ENCODE data around the gene HEXIM2. TPM values are rescaled to one million over a fixed set of nuclear protein-coding genes. Genes with fewer than 3 reads are reported as not detected.

The HEXIM2 gene
- total and polyA plus RNA-seq, 2 of the 4 experiments (the other 2 are of a cell fraction): 4.5 to 6.1 TPM

- H2BK20ac ChIP-seq (ENCODE audit: low read depth, low read length): peak overlapping the region; percentile 26; the same call in 1 of the 2 replicates
- no peak overlapping the region for H3K4me3 ChIP-seq (ENCODE audit: insufficient read depth, low read depth, low read length)
- H3K4me2 ChIP-seq (ENCODE audit: low read depth, low read length): no peak overlapping the region
- no peak overlapping the region for H3K9ac ChIP-seq (ENCODE audit: low read depth, low read length)
- ChIA-PET POLR2A (ENCODE audit: unreplicated experiment) (no interaction called here), CTCF (interaction anchor here (0.6 to 2.1 kb wide), 3 partner anchors 11 to 69 kb away, joined by 4 to 10 read pairs (median 5); partner anchors contain the start of gene ACBD4)
- WGBS, 2 experiments (ENCODE audit: extremely low coverage in 2 of 2, insufficient read length in 1 of 2): 97% methylated on average over 9 of the region's 10 CpGs; no CpG with 5 or more reads in 1 of the 2 experiments
- peak overlapping the region; percentile 65; the same call in 1 of the 2 replicates for H2BK120ac ChIP-seq (ENCODE audit: low read depth, low read length)
- peaks cover under 1 to 38% of the 10 kb centered on the region in 2 experiments; a peak in 2 of 4 replicates for H3K79me1 ChIP-seq (ENCODE audit: low read depth in 1 of 2, low read length in 2 of 2)
- H3K27ac ChIP-seq (ENCODE audit: insufficient read depth, low read length): peak overlapping the region; percentile 10; the same call in 1 of the 2 replicates
- no peak overlapping the region; the same call in 1 of the 2 replicates for H3K56ac ChIP-seq (ENCODE audit: extremely low read depth, insufficient read depth, low read length)
- H3K18ac ChIP-seq (ENCODE audit: low read depth, low read length): peak overlapping the region; percentile 26; the same call in 1 of the 2 replicates
- ATAC-seq (ENCODE audit: low read depth): no peak
- peak overlapping the region; percentile 96 for H4K5ac ChIP-seq (ENCODE audit: low read depth, low read length)
- BruUV-seq (replicated peaks): no TSS peak
- peak overlapping the region; percentile 66 for H3K14ac ChIP-seq (replicated peaks; ENCODE audit: low read depth, low read length)
- peak overlapping the region; percentile 93 for H2BK5ac ChIP-seq (ENCODE audit: low read depth, low read length, poor library complexity, severe bottlenecking)
- H3K9me1 ChIP-seq (ENCODE audit: insufficient read depth, low read length): peaks cover 14% of the 10 kb centered on the region
- DNase-seq: no peak
- H4K20me1 ChIP-seq (ENCODE audit: insufficient read depth, low read length): peaks cover 28% of the 10 kb centered on the region
- peak overlapping the region; percentile 99 for H3K4ac ChIP-seq (ENCODE audit: low read depth, low read length)
- 0 out of 3 replicates have a peak overlapping the region, but pooled peaks have one; percentile 52 for H2BK15ac ChIP-seq (ENCODE audit: low read depth, low read length)
- in situ Hi-C loops (cut with MboI; ENCODE audit: low sequenced_read_pairs) (no loop called here), dilution Hi-C loops (cut with HindIII; ENCODE audit: low sequenced_read_pairs, unreplicated experiment) (no loop called here), intact Hi-C loops (cut with micrococcal nuclease) (no loop called here)
- H2AK9ac ChIP-seq (replicated peaks; ENCODE audit: low read depth, low read length, poor library complexity): peak overlapping the region; percentile 81
- H2AK5ac ChIP-seq (ENCODE audit: low read depth, low read length): peak overlapping the region; percentile 61
- H3K9me3 ChIP-seq (ENCODE audit: control insufficient read depth, insufficient read depth, low read length): no peaks in the 10 kb centered on the region
- H2AFZ ChIP-seq (replicated peaks; ENCODE audit: low read length, poor library complexity): no peak overlapping the region
- no peak overlapping the region; the same call in 1 of the 2 replicates for H3K23ac ChIP-seq (ENCODE audit: low read depth, low read length)
- H3K4me1 ChIP-seq (ENCODE audit: control insufficient read depth, insufficient read depth, low read length): peaks cover 14% of the 10 kb centered on the region
- TF ChIP-seq FOS (IDR thresholded peaks at IDR 0.05; ENCODE audit: low read depth, low read length): no peak
- TF ChIP-seq RAD21 (IDR thresholded peaks at IDR 0.05; ENCODE audit: low read length): no peak
- no peak for TF ChIP-seq POLR2A (IDR thresholded peaks at IDR 0.05; ENCODE audit: low read depth, low read length)
- no peak for TF ChIP-seq MXI1 (IDR thresholded peaks at IDR 0.05; ENCODE audit: borderline replicate concordance, low read depth, low read length)
- TF ChIP-seq CHD1 (IDR thresholded peaks at IDR 0.05; ENCODE audit: low read depth, low read length): no peak
- no peak for TF ChIP-seq RCOR1 (IDR thresholded peaks at IDR 0.05; ENCODE audit: insufficient replicate concordance, low read length)
- TF ChIP-seq, protein P1, sequence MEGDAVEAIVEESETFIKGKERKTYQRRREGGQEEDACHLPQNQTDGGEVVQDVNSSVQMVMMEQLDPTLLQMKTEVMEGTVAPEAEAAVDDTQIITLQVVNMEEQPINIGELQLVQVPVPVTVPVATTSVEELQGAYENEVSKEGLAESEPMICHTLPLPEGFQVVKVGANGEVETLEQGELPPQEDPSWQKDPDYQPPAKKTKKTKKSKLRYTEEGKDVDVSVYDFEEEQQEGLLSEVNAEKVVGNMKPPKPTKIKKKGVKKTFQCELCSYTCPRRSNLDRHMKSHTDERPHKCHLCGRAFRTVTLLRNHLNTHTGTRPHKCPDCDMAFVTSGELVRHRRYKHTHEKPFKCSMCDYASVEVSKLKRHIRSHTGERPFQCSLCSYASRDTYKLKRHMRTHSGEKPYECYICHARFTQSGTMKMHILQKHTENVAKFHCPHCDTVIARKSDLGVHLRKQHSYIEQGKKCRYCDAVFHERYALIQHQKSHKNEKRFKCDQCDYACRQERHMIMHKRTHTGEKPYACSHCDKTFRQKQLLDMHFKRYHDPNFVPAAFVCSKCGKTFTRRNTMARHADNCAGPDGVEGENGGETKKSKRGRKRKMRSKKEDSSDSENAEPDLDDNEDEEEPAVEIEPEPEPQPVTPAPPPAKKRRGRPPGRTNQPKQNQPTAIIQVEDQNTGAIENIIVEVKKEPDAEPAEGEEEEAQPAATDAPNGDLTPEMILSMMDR (conservative IDR thresholded peaks at IDR 0.05; ENCODE audit: low read depth, low read length): no peak
- no peak for TF ChIP-seq BHLHE40 (IDR thresholded peaks at IDR 0.05; ENCODE audit: low read depth, low read length)
- no peak for TF ChIP-seq NFE2L2 (IDR thresholded peaks at IDR 0.05; ENCODE audit: low read depth, low read length)
- no peak for TF ChIP-seq CEBPB (IDR thresholded peaks at IDR 0.05; ENCODE audit: low read depth, low read length)
- TF ChIP-seq SMC3 (IDR thresholded peaks at IDR 0.05; ENCODE audit: low read depth, low read length): no peak
- TF ChIP-seq USF2 (IDR thresholded peaks at IDR 0.05; ENCODE audit: low read depth, low read length): no peak
- no peak for TF ChIP-seq ELK1 (IDR thresholded peaks at IDR 0.05; ENCODE audit: borderline replicate concordance, low read depth, low read length)
- TF ChIP-seq MAZ (IDR thresholded peaks at IDR 0.05; ENCODE audit: borderline replicate concordance, low read depth, low read length): no peak
- TF ChIP-seq RFX5 (IDR thresholded peaks at IDR 0.05; ENCODE audit: low read depth, low read length): no peak
- peak overlapping the region; percentile 74 for H4K91ac ChIP-seq (ENCODE audit: insufficient read depth, low read depth, low read length)
- 0 out of 2 replicates have a peak, but pooled peaks cover 2% of the 10 kb centered on the region for H3K36me3 ChIP-seq (ENCODE audit: control insufficient read depth, insufficient read depth, low read length)
- H4K8ac ChIP-seq (ENCODE audit: low read depth in 2 of 2, low read length in 2 of 2): peak overlapping the region; percentile 77 to 96; a peak in 3 of 4 replicates
- no peaks in the 10 kb centered on the region for H3K27me3 ChIP-seq (ENCODE audit: control insufficient read depth, insufficient read depth, low read length)
Observed at GRCh38 chr17:45146166-45146565, 15.5 kb upstream of the HEXIM2 start.

Measured in IMR-90 (cell line).